Pancreas (tissue), 10 donors: ENCODE results near the gene AFF3. TPM values are rescaled to one million over a fixed set of nuclear protein-coding genes. Genes with fewer than 3 reads are reported as not detected.

ENCODE experiments used
- ATAC-seq, 4 donors: fragments of 200-7000 bp; cut with Tn5 transposase; one replicate each; pipeline versions ENCODE4 v1.8.0 to v1.9.1; 2020; ENCODE audit warnings: mild to moderate bottlenecking in 4 of 4, moderate library complexity in 4 of 4
- DNase-seq, 6 donors: peaks; one replicate each; pipeline ENCODE4 v3.0.0-alpha.2; 2020
- FAIRE-seq: peaks from 2 replicates; lab custom pipeline; 2012; peaks lifted over from hg19 to GRCh38; lab: Jason Lieb, UNC
- H3K27ac ChIP-seq, 4 donors: fragments of 200-600 bp; sonication (generic); 1 replicate in 3 of 4; 2 replicates in 1 of 4; pipeline versions ENCODE4 v1.5.0 to v1.8.0; 2020
- H3K27me3 ChIP-seq, 4 donors: fragments of 200-600 bp; one replicate each; pipeline ENCODE4 v1.8.0; 2021
- H3K36me3 ChIP-seq, 3 donors: fragments of 200-600 bp; sonication (generic) in 1 of 3; one replicate each; pipeline versions ENCODE4 v1.5.0 to v1.8.0; 2020 to 2021
- H3K4me1 ChIP-seq, 3 donors: fragments of 200-600 bp; one replicate each; pipeline ENCODE4 v1.8.0; 2021
- H3K4me3 ChIP-seq, 4 donors: fragments of 200-600 bp; sonication (generic) in 2 of 4; one replicate each; pipeline versions ENCODE4 v1.5.0 to v1.8.0; 2020 to 2021
- H3K9me3 ChIP-seq, 4 donors: fragments of 200-600 bp; one replicate each; pipeline ENCODE4 v1.8.0; 2021
- CTCF ChIP-seq, 4 donors: fragments of 200-600 bp; sonication (generic) in 3 of 4; IDR thresholded peaks; one replicate each; pipeline versions ENCODE4 v1.5.0 to v1.8.0; 2021; ENCODE audit warnings: antibody characterized with exemption in 4 of 4
- WGBS, 2 donors: extraction: QIAGEN DNeasy Blood & Tissue Kit; methylation state at CpG; one replicate each; pipeline ENCODE4 v1.1.7; 2013; 5-methylcytosine and 5-hydroxymethylcytosine counted together
- intact Hi-C, 3 donors: fragments of 100-400 bp; cut with DNase I; formaldehyde crosslinking; loops; one replicate each; pipeline versions ENCODE4 v1.11.1 to v1.14.2; 2022
- polyA plus RNA-seq, 2 donors: library from polyadenylated mRNA; stranded (reverse); fragments of 200-250 nt; gene quantifications; one replicate each; pipeline ENCODE4 v1.2.3, GENCODE V29; 2013
- total RNA-seq, 6 donors: library from RNA; stranded (reverse); fragmentation: NEBNext Ultra II Directional in 4 of 6; extraction: Animal tissue kit (Norgen Biotek cat#: 25700) in 4 of 6; gene quantifications; one replicate each; pipeline versions ENCODE4 v1.2.1 to v1.2.4, GENCODE V29; 2021 to 2023
- donor health status: healthy with polysubstance abuse.
- donor health status: DM: no; HTN: no; CAD: no; lungs with moderate emphysema.
- donor health status: DM: no; HTN: no; CAD: no.
- donor health status: control.
- donor health status: control.
- donor health status: Bipolar disorder and iron deficiency.
- donor health status: DM: yes; HTN: yes; CAD: no.
- donor health status: DM: no; HTN: no; CAD: no.
- donor health status: DM: no; HTN: no; CAD: no.
- donor health status: DM: yes; HTN: yes; CAD: no.

AFF3 gene
- total and polyA plus RNA-seq, 8 donors: 0.19 to 1.1 (median 0.54) TPM

DNA sequence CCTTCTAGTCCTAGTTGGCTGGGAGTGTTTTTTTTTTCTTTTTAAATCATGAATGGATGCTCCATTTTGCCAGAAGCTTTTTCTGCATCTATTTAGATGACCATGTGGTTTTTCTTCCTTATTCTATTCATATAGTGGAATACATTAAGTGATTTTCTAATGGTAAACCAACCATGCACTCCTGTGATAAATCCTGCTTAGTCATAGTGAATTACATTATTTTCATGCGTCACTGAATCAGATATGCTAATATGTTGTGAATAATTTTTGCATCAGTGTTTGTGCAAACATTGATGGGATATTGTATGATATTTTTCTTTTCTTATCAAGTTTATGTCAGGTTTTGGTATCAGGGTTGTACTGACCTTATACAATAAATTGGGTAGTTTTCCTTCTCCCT, 423.3 kb downstream of the AFF3 start:
- Histone ChIP-seq H3K9me3 (no peaks in the 10 kb centered on the region), H3K36me3 (no peaks in the 10 kb centered on the region), H3K4me3 (no peak overlapping the region), H3K27me3 (no peaks in the 10 kb centered on the region), H3K4me1 (no peaks in the 10 kb centered on the region), H3K27ac (no peak overlapping the region)
- TF ChIP-seq CTCF (IDR thresholded peaks at IDR 0.05): no peak
- FAIRE-seq (no peak), ATAC-seq (no peak), DNase-seq (no peak)
- WGBS, 2 donors: 95 to 97% methylated on average over 1 of the region's 1 CpG
- intact Hi-C loops: no loop called here

DNA sequence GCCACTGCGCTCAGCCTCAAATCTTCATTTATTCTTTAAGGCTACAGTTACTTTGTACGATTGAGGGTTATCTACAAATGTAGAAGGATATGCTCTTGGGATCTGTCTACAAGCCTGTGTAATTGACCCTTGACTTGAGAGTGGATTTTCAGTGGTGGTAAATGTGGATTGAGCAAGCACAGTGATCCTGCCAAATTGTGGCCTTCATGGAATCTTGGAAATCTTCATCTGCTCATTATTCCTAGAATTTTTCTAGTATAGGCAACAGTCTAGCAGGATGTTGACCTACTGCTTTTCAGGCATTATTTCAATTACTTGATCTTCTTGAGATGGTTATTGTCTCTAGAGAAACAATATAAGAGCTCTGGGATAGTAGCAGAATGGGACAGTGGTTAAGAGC, 426.4 kb downstream of the AFF3 start:
- intact Hi-C loops: no loop called here
- no peak for TF ChIP-seq CTCF (IDR thresholded peaks at IDR 0.05)

GRCh38 chr2:99714349-99714748, 428.0 kb downstream of the AFF3 start:
- intact Hi-C loops: no loop called here
- Histone ChIP-seq H3K9me3 (no peaks in the 10 kb centered on the region), H3K36me3 (no peaks in the 10 kb centered on the region), H3K27ac (no peak overlapping the region), H3K4me1 (no peaks in the 10 kb centered on the region), H3K4me3 (no peak overlapping the region), H3K27me3 (no peaks in the 10 kb centered on the region)
- no peak for ATAC-seq
- 65 to 66% methylated on average over 2 of the region's 2 CpGs for WGBS, 2 donors
- TF ChIP-seq CTCF (IDR thresholded peaks at IDR 0.05): no peak
- no peak for DNase-seq
- FAIRE-seq: no peak

More for the DNA sequence above, 426.4 kb downstream of the AFF3 start:
- WGBS, 2 donors: 86 to 87% methylated on average over 2 of the region's 2 CpGs
- H3K27ac ChIP-seq: no peak overlapping the region
- no peak for DNase-seq
- no peaks in the 10 kb centered on the region for H3K27me3 ChIP-seq
- no peaks in the 10 kb centered on the region for H3K36me3 ChIP-seq
- H3K9me3 ChIP-seq: no peaks in the 10 kb centered on the region
- no peak for FAIRE-seq
- ATAC-seq: no peak
- H3K4me1 ChIP-seq: no peaks in the 10 kb centered on the region
- no peak overlapping the region for H3K4me3 ChIP-seq

DNA sequence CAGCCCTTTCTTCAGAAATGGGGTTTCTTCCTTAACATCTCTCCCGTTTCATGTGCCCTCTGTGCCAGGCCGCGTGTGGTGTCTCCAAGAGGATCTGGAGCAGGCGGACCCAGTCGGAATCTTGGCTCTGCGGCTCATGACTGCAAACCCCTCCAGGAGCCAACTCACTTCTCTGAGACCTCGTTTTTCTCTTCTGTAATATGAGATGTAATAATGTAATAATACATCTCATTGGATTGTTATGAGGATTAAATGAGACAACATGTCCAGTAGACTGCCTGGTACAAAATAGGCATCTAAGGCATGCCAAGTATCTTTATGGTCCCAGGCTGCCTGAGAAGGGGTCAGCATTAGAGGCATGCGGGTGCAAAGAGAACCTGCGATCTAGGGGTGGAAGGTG, 431.2 kb downstream of the AFF3 start:
- H3K4me1 ChIP-seq: no peaks in the 10 kb centered on the region
- FAIRE-seq (no peak), DNase-seq (no peak), ATAC-seq (no peak)
- H3K27me3 ChIP-seq: no peaks in the 10 kb centered on the region
- H3K9me3 ChIP-seq: no peaks in the 10 kb centered on the region
- TF ChIP-seq CTCF (IDR thresholded peaks at IDR 0.05): no peak
- H3K36me3 ChIP-seq: no peaks in the 10 kb centered on the region
- H3K27ac ChIP-seq: no peak overlapping the region
- WGBS, 2 donors: 75 to 77% methylated on average over 9 of the region's 9 CpGs
- intact Hi-C loops: no loop called here
- H3K4me3 ChIP-seq: no peak overlapping the region

GRCh38 chr2:99710721-99711120, 431.7 kb downstream of the AFF3 start:
- ATAC-seq: no peak
- TF ChIP-seq CTCF (IDR thresholded peaks at IDR 0.05): no peak
- H3K27me3 ChIP-seq: no peaks in the 10 kb centered on the region
- H3K9me3 ChIP-seq: no peaks in the 10 kb centered on the region
- no peak for FAIRE-seq
- intact Hi-C loops: no loop called here
- H3K36me3 ChIP-seq: no peaks in the 10 kb centered on the region
- no peaks in the 10 kb centered on the region for H3K4me1 ChIP-seq
- no peak overlapping the region for H3K27ac ChIP-seq
- no peak for DNase-seq
- WGBS, 2 donors: 58 to 59% methylated on average over 6 of the region's 6 CpGs
- no peak overlapping the region for H3K4me3 ChIP-seq
